Measurements from ENCODE around the gene SEZ6L.

Gene SEZ6L

DNA sequence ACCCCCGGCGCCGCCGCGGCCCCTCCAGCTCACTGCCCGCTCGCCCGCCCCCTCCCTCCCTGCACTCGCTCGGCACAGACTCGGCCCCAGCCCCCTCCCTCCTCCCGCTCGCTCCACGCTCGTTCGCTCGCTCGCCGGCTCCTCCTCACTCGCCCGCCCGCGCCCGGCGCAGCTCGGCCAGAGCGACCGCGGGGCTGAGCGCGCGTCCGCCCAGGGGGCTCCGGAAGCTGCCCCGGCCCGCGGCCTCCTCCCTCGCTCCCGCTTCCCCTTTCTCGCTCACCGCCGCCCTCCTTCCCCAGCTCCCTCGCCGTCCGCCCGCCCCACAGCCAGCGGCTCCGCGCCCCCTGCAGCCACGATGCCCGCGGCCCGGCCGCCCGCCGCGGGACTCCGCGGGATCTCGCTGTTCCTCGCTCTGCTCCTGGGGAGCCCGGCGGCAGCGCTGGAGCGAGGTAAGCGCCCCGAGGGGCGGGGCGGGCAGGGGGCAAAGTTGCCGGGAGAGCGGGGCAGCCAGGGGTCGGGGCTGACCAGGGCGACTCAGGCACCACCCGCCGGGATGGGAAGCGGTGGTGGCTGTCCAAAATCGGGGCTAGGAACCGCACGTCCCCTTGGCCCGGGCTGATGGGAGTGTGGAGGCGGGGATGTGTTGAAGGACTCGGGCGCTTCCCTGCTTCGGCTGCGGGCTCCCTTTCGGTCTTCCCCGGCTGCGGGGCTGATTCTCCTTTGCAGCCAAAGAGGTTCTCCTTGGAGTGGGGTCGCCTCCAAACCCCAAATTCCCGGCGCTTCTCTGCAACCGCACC lies at the start of gene SEZ6L:
SEZ6L (plus strand) TSS at position 148 of the 797 bp plus-strand sequence; CDS start at position 356, 208 bp downstream.
- TF ChIP-seq, protein P1, sequence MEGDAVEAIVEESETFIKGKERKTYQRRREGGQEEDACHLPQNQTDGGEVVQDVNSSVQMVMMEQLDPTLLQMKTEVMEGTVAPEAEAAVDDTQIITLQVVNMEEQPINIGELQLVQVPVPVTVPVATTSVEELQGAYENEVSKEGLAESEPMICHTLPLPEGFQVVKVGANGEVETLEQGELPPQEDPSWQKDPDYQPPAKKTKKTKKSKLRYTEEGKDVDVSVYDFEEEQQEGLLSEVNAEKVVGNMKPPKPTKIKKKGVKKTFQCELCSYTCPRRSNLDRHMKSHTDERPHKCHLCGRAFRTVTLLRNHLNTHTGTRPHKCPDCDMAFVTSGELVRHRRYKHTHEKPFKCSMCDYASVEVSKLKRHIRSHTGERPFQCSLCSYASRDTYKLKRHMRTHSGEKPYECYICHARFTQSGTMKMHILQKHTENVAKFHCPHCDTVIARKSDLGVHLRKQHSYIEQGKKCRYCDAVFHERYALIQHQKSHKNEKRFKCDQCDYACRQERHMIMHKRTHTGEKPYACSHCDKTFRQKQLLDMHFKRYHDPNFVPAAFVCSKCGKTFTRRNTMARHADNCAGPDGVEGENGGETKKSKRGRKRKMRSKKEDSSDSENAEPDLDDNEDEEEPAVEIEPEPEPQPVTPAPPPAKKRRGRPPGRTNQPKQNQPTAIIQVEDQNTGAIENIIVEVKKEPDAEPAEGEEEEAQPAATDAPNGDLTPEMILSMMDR (IDR thresholded peaks at IDR 0.05; ENCODE audit: poor library complexity, severe bottlenecking): no peak
- Histone ChIP-seq H3K27me3 (ENCODE audit: insufficient read depth, poor library complexity, severe bottlenecking) (peaks cover 60% of the 10 kb centered on the region), H3K36me3 (ENCODE audit: low read depth) (no peaks in the 10 kb centered on the region), H3K4me3 (ENCODE audit: severe bottlenecking) (no peak within 1 kb of the TSS), H3K27ac (ENCODE audit: poor library complexity, severe bottlenecking) (no peak within 1 kb of the TSS), H3K9me3 (ENCODE audit: severe bottlenecking) (no peaks in the 10 kb centered on the region), H3K4me1 (ENCODE audit: insufficient read depth, poor library complexity, severe bottlenecking) (no peaks in the 10 kb centered on the region)
- ATAC-seq (ENCODE audit: low read depth): peak; percentile 27; the same call in 1 of the 3 replicates
- no peak for DNase-seq (ENCODE audit: low spot score)

DNA sequence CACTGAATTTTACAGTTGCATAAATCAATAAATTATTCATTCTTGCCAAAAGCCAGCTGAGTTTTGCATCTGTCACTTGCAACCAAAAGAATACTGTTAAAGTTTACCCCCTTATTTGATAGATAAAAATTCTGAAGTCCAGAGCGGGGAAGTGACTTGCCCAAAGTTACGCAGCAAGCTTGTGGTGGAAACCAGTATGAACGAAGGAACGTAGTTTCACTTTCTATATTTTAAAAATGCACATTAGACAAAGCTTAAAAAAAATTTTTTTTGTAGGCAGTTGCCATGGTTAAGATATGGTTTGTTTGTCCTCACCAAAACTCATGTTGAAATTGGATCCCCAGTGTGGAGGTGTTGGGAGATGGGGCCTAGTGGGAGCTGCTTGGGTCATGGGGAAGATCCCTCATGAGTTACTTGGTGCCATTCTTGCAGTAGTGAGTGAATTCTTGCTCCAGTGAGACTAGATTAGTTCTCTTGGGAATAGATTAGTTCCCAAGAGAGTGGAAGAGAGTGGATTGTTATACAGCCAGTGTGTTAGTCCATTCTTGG lies 46.3 kb upstream of the SEZ6L start:
- no peak for DNase-seq (ENCODE audit: low spot score)
- Histone ChIP-seq H3K36me3 (ENCODE audit: low read depth) (no peaks in the 10 kb centered on the region), H3K27ac (ENCODE audit: poor library complexity, severe bottlenecking) (no peak overlapping the region), H3K4me1 (ENCODE audit: insufficient read depth, poor library complexity, severe bottlenecking) (no peaks in the 10 kb centered on the region), H3K4me3 (ENCODE audit: severe bottlenecking) (no peak overlapping the region), H3K9me3 (ENCODE audit: severe bottlenecking) (no peaks in the 10 kb centered on the region), H3K27me3 (ENCODE audit: insufficient read depth, poor library complexity, severe bottlenecking) (peaks cover 17% of the 10 kb centered on the region)
- ATAC-seq (ENCODE audit: low read depth): no peak
- TF ChIP-seq, protein P1 (IDR thresholded peaks at IDR 0.05; ENCODE audit: poor library complexity, severe bottlenecking): no peak

DNA sequence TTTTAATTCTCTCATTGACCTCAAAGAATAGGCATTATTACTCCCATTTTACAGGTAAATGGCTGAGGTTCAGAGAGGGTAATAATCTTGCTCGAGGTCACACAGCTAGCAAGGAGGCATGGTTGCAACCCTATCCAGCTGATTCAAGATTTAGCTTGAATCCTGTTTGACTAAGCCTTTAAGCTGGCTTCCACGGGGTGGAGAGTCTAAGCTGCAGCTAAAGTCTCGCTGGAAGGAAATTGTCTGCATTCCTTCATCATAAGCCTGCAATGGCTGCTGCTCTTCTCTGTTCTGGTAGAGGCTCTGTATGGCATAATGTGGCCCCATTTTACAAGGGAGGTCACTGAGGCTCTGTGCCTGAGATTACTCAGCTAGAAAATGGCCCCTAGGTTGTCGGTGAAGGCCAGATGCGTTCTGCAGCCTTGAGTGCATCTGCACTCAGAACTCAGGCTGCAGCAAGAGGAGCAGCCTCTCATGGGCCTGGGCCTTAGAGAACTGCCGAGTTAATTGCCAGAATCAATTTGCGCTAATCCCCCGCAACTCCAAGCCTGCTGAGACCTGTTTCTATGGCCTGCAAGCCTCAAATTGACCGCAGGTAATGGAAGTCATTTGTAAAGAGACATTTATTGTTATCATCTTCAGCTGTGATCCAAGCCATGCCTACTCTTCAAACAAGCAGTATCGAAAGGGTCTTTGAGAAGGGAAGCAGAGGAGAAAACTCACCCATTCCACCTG lies 44.1 kb upstream of the SEZ6L start:
- TF ChIP-seq, protein P1 (IDR thresholded peaks at IDR 0.05; ENCODE audit: poor library complexity, severe bottlenecking): no peak
- Histone ChIP-seq H3K27me3 (ENCODE audit: insufficient read depth, poor library complexity, severe bottlenecking) (peaks cover 12% of the 10 kb centered on the region), H3K4me3 (ENCODE audit: severe bottlenecking) (no peak overlapping the region), H3K9me3 (ENCODE audit: severe bottlenecking) (no peaks in the 10 kb centered on the region), H3K4me1 (ENCODE audit: insufficient read depth, poor library complexity, severe bottlenecking) (no peaks in the 10 kb centered on the region), H3K27ac (ENCODE audit: poor library complexity, severe bottlenecking) (no peak overlapping the region), H3K36me3 (ENCODE audit: low read depth) (no peaks in the 10 kb centered on the region)
- DNase-seq (ENCODE audit: low spot score): no peak
- ATAC-seq (ENCODE audit: low read depth): no peak

DNA sequence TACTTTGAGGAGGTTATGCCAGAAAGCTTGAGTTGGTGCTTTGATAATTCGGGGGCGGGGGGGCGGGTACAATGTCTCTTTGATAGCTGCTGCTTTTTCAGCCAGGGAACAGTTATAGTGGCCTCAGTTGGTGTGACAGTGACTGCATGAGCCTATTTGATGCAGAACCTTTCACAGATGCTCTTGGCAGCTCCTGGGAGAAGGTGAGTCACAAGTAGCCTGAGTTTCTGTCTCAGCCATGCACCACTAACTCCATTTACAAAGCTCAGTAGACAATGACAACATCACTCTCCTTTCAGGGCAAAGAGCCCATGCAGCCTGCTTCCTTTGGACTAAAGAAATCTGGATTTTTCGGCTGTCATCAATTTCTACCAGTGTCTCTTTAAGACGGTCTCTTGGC lies 42.1 kb upstream of the SEZ6L start:
- DNase-seq (ENCODE audit: low spot score): no peak
- Histone ChIP-seq H3K4me3 (ENCODE audit: severe bottlenecking) (no peak overlapping the region), H3K4me1 (ENCODE audit: insufficient read depth, poor library complexity, severe bottlenecking) (no peaks in the 10 kb centered on the region), H3K9me3 (ENCODE audit: severe bottlenecking) (no peaks in the 10 kb centered on the region), H3K27ac (ENCODE audit: poor library complexity, severe bottlenecking) (no peak overlapping the region), H3K36me3 (ENCODE audit: low read depth) (no peaks in the 10 kb centered on the region), H3K27me3 (ENCODE audit: insufficient read depth, poor library complexity, severe bottlenecking) (peaks cover 17% of the 10 kb centered on the region)
- no peak for ATAC-seq (ENCODE audit: low read depth)
- TF ChIP-seq, protein P1 (IDR thresholded peaks at IDR 0.05; ENCODE audit: poor library complexity, severe bottlenecking): no peak
